K562 (cell line): ENCODE data around the gene APOM. TPM values are rescaled to one million over a fixed set of nuclear protein-coding genes. Genes with fewer than 3 reads are reported as not detected.
A peak's percentile ranks its signal among the peaks of the same experiment; 100 is the strongest.

ENCODE experiments used
- BHLHE40 ChIP-seq: IDR thresholded peaks from 2 replicates; pipeline ENCODE4 v1.6.1; 2011; ENCODE audit warnings: low read length, improper control_type of control experiment
- CEBPG ChIP-seq, 3 experiments: fragments of 200-800 bp in 1 of 3; sonication (Bioruptor generic) in 1 of 3; sonication (generic) in 1 of 3; formaldehyde crosslinking in 1 of 3; IDR thresholded peaks in 2 of 3; conservative IDR thresholded peaks in 1 of 3; 2 replicates each; pipeline versions ENCODE4 v1.6.1 to v1.8.0; 2016 to 2022; ENCODE audit warnings: missing compliant biosample characterization in 2 of 3, missing genetic modification characterization in 2 of 3, mild to moderate bottlenecking in 1 of 3, missing genetic modification reagents in 1 of 3
- FOXJ2 ChIP-seq: fragments of 200-800 bp; sonication (Bioruptor generic); IDR thresholded peaks from 2 replicates; pipeline ENCODE4 v1.6.1; 2016; ENCODE audit warnings: missing genetic modification characterization, missing compliant biosample characterization
- NUFIP1 ChIP-seq: fragments of 450-650 bp; IDR thresholded peaks from 2 replicates; pipeline ENCODE4 v1.6.1; 2018; ENCODE audit not compliant: partially characterized antibody
- PRMT5 ChIP-seq: sonication (generic); formaldehyde crosslinking; IDR thresholded peaks from 2 replicates; pipeline ENCODE4 v1.5.0; 2020; ENCODE audit warnings: missing genetic modification reagents
- RBM39 ChIP-seq: fragments of 200-400 bp; formaldehyde crosslinking; optimal IDR thresholded peaks from 2 replicates; pipeline ENCODE3; 2018; ENCODE audit warnings: low read depth, low read length
- ZBTB17 ChIP-seq: fragments of 450-650 bp; formaldehyde crosslinking; IDR thresholded peaks from 2 replicates; pipeline ENCODE4 v1.4.0; 2020; ENCODE audit warnings: mild to moderate bottlenecking
- ZNF445 ChIP-seq: fragments of 250-450 bp; sonication (Bioruptor Pico); IDR thresholded peaks from 2 replicates; pipeline ENCODE4 v1.4.0; 2020; ENCODE audit warnings: low read depth, mild to moderate bottlenecking, moderate library complexity
- ZNF561 ChIP-seq: fragments of 450-650 bp; formaldehyde crosslinking; conservative IDR thresholded peaks from 2 replicates; pipeline ENCODE4 v1.4.0; 2020; ENCODE audit warnings: mild to moderate bottlenecking, moderate library complexity
- polyA plus RNA-seq, 8 experiments: library from polyadenylated mRNA; depleted of rRNA in 4 of 8; stranded (reverse) in 5 of 8; unstranded in 3 of 8; fragments of >200 nt; fragmentation: Nextera tagmentation in 2 of 8; fragmentation: Illumina TruSeq in 1 of 8; extraction: Ambion mirVana in 2 of 8; extraction: Trizol in 1 of 8; gene quantifications; 2 replicates each; pipeline versions ENCODE4 v1.2.1 to v1.2.3, GENCODE V29; 2011 to 2014; ENCODE audit warnings: inconsistent platforms in 1 of 8, missing spikeins in 1 of 8
- total RNA-seq, 7 experiments: library from RNA; depleted of rRNA in 6 of 7; stranded (reverse); fragments of >200 nt in 6 of 7; fragmentation: Illumina TruSeq in 2 of 7; extraction: Trizol in 2 of 7; gene quantifications; 2 replicates each; pipeline versions ENCODE4 v1.2.1 to v1.2.3, GENCODE V29; 2011 to 2021; ENCODE audit warnings: low replicate concordance in 1 of 7
- TF ChIP-seq, protein P1 (sequence below): sonication (generic); formaldehyde crosslinking; IDR thresholded peaks from 2 replicates; pipeline ENCODE4 v1.8.1; 2023; ENCODE audit warnings: missing genetic modification reagents, mild to moderate bottlenecking, borderline replicate concordance
- TF ChIP-seq, protein P2 (sequence below): sonication (generic); formaldehyde crosslinking; IDR thresholded peaks from 2 replicates; pipeline ENCODE4 v1.8.0; 2022; ENCODE audit warnings: mild to moderate bottlenecking, missing genetic modification reagents
- TF ChIP-seq, protein P3 (sequence below): fragments of 450-650 bp; formaldehyde crosslinking; IDR thresholded peaks from 2 replicates; pipeline ENCODE4 v1.4.0; 2020; ENCODE audit warnings: mild to moderate bottlenecking, mixed read lengths
- TF ChIP-seq, protein P4 (sequence below): sonication (generic); formaldehyde crosslinking; IDR thresholded peaks from 2 replicates; pipeline ENCODE4 v1.8.0; 2022; ENCODE audit warnings: missing genetic modification reagents, mild to moderate bottlenecking, moderate library complexity, borderline replicate concordance

The APOM gene
- total and polyA plus RNA-seq, 9 of the 15 experiments (the other 6 are each of a cell fraction or from before 2014, with no cell fraction given) = 5.7 to 24.3 (median 10.4) TPM

DNA sequence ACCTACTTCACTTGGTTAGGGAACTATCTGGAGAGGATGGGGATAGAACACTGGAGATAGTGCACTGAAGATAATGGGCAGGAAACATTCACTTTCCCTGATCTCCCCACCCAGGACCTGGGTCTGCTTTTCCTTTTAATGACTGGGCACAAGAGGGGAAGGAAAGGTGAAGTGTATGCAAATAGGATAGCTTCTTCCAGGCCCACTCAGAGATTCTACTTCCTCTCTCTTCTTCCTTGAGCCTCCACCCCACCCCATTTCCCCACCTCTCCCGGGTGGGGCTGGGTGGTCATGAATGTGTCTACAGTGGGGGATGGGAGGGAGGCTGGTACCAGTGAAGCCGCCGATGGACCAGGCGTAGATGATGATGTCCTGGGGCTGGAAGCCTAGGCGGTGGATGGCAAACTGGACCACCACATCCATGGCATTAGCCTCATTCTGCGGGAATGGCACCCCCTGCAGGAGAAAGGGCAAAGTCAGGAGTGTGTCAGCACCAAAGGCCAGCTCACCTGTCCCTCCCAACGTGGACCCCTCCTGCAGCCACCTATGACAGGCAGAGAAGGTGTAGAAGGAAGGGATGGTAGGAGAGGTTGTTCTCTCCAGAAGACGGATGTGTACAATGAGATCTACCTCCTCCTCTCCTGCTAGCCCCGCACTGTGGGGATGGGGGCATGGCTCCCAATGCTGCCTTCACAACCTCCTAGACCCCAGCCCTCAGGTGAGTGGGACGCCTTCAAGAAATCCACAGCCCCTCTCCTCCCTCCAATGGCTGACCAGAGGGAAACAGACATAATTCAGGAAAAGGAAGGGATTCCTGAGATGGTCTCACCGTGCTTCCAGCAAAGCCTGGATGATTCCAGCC lies 33.8 kb downstream of the APOM start (continued):
- TF ChIP-seq RBM39 (peak; percentile 47), FOXJ2 (no peak), ZNF561 (no peak), PRMT5 (no peak), ZBTB17 (CRISPR knock-in tag) (no peak), NUFIP1 (no peak), ZNF445 (no peak), BHLHE40 (no peak), CEBPG (CRISPR knock-in tag; IDR thresholded peaks at IDR 0.05) (0 out of 2 replicates have a peak, but pooled peaks have one; percentile 13), CEBPG (tag; conservative IDR thresholded peaks at IDR 0.05 in 1 of 2, IDR thresholded peaks at IDR 0.05 in 1 of 2) (no peak)
- TF ChIP-seq, protein P1, sequence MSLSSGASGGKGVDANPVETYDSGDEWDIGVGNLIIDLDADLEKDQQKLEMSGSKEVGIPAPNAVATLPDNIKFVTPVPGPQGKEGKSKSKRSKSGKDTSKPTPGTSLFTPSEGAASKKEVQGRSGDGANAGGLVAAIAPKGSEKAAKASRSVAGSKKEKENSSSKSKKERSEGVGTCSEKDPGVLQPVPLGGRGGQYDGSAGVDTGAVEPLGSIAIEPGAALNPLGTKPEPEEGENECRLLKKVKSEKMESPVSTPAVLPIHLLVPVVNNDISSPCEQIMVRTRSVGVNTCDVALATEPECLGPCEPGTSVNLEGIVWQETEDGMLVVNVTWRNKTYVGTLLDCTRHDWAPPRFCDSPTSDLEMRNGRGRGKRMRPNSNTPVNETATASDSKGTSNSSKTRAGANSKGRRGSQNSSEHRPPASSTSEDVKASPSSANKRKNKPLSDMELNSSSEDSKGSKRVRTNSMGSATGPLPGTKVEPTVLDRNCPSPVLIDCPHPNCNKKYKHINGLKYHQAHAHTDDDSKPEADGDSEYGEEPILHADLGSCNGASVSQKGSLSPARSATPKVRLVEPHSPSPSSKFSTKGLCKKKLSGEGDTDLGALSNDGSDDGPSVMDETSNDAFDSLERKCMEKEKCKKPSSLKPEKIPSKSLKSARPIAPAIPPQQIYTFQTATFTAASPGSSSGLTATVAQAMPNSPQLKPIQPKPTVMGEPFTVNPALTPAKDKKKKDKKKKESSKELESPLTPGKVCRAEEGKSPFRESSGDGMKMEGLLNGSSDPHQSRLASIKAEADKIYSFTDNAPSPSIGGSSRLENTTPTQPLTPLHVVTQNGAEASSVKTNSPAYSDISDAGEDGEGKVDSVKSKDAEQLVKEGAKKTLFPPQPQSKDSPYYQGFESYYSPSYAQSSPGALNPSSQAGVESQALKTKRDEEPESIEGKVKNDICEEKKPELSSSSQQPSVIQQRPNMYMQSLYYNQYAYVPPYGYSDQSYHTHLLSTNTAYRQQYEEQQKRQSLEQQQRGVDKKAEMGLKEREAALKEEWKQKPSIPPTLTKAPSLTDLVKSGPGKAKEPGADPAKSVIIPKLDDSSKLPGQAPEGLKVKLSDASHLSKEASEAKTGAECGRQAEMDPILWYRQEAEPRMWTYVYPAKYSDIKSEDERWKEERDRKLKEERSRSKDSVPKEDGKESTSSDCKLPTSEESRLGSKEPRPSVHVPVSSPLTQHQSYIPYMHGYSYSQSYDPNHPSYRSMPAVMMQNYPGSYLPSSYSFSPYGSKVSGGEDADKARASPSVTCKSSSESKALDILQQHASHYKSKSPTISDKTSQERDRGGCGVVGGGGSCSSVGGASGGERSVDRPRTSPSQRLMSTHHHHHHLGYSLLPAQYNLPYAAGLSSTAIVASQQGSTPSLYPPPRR = 0 out of 2 replicates have a peak, but pooled peaks have one; percentile 56
- TF ChIP-seq, protein P2, sequence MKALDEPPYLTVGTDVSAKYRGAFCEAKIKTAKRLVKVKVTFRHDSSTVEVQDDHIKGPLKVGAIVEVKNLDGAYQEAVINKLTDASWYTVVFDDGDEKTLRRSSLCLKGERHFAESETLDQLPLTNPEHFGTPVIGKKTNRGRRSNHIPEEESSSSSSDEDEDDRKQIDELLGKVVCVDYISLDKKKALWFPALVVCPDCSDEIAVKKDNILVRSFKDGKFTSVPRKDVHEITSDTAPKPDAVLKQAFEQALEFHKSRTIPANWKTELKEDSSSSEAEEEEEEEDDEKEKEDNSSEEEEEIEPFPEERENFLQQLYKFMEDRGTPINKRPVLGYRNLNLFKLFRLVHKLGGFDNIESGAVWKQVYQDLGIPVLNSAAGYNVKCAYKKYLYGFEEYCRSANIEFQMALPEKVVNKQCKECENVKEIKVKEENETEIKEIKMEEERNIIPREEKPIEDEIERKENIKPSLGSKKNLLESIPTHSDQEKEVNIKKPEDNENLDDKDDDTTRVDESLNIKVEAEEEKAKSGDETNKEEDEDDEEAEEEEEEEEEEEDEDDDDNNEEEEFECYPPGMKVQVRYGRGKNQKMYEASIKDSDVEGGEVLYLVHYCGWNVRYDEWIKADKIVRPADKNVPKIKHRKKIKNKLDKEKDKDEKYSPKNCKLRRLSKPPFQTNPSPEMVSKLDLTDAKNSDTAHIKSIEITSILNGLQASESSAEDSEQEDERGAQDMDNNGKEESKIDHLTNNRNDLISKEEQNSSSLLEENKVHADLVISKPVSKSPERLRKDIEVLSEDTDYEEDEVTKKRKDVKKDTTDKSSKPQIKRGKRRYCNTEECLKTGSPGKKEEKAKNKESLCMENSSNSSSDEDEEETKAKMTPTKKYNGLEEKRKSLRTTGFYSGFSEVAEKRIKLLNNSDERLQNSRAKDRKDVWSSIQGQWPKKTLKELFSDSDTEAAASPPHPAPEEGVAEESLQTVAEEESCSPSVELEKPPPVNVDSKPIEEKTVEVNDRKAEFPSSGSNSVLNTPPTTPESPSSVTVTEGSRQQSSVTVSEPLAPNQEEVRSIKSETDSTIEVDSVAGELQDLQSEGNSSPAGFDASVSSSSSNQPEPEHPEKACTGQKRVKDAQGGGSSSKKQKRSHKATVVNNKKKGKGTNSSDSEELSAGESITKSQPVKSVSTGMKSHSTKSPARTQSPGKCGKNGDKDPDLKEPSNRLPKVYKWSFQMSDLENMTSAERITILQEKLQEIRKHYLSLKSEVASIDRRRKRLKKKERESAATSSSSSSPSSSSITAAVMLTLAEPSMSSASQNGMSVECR (CRISPR knock-in tag) = 0 out of 2 replicates have a peak, but pooled peaks have one; percentile 48
- TF ChIP-seq, protein P3, sequence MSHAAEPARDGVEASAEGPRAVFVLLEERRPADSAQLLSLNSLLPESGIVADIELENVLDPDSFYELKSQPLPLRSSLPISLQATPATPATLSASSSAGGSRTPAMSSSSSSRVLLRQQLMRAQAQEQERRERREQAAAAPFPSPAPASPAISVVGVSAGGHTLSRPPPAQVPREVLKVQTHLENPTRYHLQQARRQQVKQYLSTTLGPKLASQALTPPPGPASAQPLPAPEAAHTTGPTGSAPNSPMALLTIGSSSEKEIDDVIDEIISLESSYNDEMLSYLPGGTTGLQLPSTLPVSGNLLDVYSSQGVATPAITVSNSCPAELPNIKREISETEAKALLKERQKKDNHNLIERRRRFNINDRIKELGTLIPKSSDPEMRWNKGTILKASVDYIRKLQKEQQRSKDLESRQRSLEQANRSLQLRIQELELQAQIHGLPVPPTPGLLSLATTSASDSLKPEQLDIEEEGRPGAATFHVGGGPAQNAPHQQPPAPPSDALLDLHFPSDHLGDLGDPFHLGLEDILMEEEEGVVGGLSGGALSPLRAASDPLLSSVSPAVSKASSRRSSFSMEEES (CRISPR knock-in tag) = no peak
- TF ChIP-seq, protein P4, sequence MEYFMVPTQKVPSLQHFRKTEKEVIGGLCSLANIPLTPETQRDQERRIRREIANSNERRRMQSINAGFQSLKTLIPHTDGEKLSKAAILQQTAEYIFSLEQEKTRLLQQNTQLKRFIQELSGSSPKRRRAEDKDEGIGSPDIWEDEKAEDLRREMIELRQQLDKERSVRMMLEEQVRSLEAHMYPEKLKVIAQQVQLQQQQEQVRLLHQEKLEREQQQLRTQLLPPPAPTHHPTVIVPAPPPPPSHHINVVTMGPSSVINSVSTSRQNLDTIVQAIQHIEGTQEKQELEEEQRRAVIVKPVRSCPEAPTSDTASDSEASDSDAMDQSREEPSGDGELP (CRISPR knock-in tag) = no peak; the same call in 1 of the 2 replicates
